ENCODE data around the gene HSPB2. TPM values are rescaled to one million over a fixed set of nuclear protein-coding genes. Genes with fewer than 3 reads are reported as not detected.

The HSPB2 gene
- total and polyA plus RNA-seq, 10 of the 15 experiments (the other 5 are each of a cell fraction or from before 2014, with no cell fraction given) = not detected

DNA sequence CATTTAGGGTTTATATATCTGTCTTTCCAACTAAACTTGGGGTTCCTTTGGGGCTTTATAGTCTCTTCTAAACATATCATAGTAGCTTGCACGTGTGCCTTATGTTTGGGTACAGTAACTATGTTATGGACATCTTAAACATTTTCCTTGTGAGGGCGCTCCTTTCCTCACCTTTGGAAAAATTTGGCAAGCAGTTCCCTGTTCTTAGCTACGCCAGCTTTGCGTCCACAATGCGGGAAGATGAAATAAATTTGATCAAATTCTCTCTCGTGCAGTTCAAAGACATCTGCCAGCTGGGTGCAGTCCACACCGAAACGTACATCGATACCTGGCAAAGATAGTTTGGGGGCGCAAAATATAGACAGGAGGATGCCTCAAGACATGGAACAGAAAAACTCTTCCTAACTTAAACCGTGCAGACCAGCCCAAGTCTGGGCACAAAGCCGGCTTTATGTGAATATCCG is 34.1 kb upstream of the HSPB2 start (continued):
- TF ChIP-seq ZSCAN29 (IDR thresholded peaks at IDR 0.05) (no peak), BCLAF1 (IDR thresholded peaks at IDR 0.05) (peak; percentile 71; the same call in 1 of the 2 replicates), PAX8 (IDR thresholded peaks at IDR 0.05) (no peak), RAD51 (IDR thresholded peaks at IDR 0.05) (no peak), SIN3A (IDR thresholded peaks at IDR 0.05; ENCODE audit: low read depth, low read length) (no peak; the same call in 1 of the 2 replicates), SIX5 (IDR thresholded peaks at IDR 0.05; ENCODE audit: low read depth, low read length, severe bottlenecking) (no peak), HDGF (IDR thresholded peaks at IDR 0.05) (no peak), HSF1 (IDR thresholded peaks at IDR 0.05; ENCODE audit: low read depth, low read length) (no peak), GATAD2B (conservative IDR thresholded peaks at IDR 0.05; ENCODE audit: low read depth) (no peak), MTA3 (IDR thresholded peaks at IDR 0.05; ENCODE audit: borderline replicate concordance, low read length) (no peak)
- TF ChIP-seq, protein P1, sequence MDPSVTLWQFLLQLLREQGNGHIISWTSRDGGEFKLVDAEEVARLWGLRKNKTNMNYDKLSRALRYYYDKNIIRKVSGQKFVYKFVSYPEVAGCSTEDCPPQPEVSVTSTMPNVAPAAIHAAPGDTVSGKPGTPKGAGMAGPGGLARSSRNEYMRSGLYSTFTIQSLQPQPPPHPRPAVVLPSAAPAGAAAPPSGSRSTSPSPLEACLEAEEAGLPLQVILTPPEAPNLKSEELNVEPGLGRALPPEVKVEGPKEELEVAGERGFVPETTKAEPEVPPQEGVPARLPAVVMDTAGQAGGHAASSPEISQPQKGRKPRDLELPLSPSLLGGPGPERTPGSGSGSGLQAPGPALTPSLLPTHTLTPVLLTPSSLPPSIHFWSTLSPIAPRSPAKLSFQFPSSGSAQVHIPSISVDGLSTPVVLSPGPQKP (IDR thresholded peaks at IDR 0.05; ENCODE audit: low read depth, low read length) = no peak
